ENCODE results near the gene PLA2G12A.

PLA2G12A gene

DNA sequence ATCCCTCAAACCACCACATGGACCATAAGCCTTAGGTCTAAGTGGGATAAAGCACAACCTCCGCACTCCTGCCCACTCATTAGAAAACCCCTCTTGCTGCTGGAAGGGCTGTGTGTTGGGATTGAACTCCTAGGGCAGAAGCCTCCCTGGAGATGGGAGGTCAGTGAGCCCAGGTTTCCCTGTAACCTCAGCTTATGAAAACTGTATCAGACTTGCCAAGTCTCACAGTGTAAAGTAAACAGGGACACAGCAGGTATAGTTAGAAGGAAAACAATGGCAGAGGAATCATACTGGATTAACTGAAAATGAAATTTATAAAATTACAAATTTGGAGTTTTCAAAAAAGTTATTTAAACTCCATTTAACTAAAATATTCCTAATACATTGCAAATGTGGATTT is 56.6 kb downstream of the PLA2G12A start:
- no peak overlapping the region for H3K4me3 ChIP-seq (ENCODE audit: low read depth, low read length)
- no peaks in the 10 kb centered on the region for H3K27me3 ChIP-seq (replicated peaks)
- H3K36me3 ChIP-seq (replicated peaks): no peaks in the 10 kb centered on the region
- no peak overlapping the region for H3K27ac ChIP-seq
- TF ChIP-seq, protein P1, sequence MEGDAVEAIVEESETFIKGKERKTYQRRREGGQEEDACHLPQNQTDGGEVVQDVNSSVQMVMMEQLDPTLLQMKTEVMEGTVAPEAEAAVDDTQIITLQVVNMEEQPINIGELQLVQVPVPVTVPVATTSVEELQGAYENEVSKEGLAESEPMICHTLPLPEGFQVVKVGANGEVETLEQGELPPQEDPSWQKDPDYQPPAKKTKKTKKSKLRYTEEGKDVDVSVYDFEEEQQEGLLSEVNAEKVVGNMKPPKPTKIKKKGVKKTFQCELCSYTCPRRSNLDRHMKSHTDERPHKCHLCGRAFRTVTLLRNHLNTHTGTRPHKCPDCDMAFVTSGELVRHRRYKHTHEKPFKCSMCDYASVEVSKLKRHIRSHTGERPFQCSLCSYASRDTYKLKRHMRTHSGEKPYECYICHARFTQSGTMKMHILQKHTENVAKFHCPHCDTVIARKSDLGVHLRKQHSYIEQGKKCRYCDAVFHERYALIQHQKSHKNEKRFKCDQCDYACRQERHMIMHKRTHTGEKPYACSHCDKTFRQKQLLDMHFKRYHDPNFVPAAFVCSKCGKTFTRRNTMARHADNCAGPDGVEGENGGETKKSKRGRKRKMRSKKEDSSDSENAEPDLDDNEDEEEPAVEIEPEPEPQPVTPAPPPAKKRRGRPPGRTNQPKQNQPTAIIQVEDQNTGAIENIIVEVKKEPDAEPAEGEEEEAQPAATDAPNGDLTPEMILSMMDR (IDR thresholded peaks at IDR 0.05; ENCODE audit: low read depth, low read length, missing control alignments): no peak
- in situ Hi-C loops (cut with HindIII; ENCODE audit: low pct_ligation_motif_present, low sequenced_read_pairs): no loop called here
- no peak for DNase-seq

DNA sequence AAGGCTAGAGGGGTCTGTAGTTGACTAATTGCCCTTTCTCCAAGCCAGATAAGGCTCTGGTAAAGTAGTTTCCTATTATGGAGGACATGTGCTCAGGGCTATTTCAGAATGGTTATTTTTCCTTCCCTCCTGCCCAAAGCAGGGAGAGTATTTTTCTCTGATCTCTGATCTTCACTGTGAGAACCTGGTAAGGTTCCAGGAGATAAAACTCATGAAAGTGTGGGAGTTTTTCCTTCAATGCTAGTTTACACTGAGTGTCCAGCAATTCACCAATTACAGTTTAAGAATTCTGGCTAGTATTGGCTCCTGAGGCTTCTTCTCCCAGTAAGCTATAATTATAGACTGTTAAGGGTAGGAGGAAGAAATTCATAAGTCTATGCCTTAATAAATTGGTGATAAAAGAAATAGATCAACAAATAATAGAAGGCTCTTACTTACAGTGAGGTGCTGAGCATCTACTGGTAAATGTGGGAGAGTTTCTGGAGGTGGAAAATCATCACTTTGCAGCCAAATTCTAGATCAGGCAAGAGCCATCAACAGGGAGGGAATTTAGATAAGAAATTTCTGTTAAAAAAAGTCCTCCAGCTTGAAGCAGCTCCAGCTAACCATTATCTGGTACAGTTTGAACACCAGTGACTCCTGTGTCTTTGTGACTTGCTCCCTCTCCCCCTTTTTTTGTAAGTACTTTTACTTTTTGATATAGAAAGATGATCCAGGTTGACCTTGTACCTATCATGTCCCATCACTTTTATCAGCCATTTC is 57.5 kb downstream of the PLA2G12A start:
- H3K4me3 ChIP-seq (ENCODE audit: low read depth, low read length): no peak overlapping the region
- H3K36me3 ChIP-seq (replicated peaks): no peaks in the 10 kb centered on the region
- no peaks in the 10 kb centered on the region for H3K27me3 ChIP-seq (replicated peaks)
- no peak overlapping the region for H3K27ac ChIP-seq
- TF ChIP-seq, protein P1 (IDR thresholded peaks at IDR 0.05; ENCODE audit: low read depth, low read length, missing control alignments): no peak
- in situ Hi-C loops (cut with HindIII; ENCODE audit: low pct_ligation_motif_present, low sequenced_read_pairs): no loop called here
- DNase-seq: no peak

DNA sequence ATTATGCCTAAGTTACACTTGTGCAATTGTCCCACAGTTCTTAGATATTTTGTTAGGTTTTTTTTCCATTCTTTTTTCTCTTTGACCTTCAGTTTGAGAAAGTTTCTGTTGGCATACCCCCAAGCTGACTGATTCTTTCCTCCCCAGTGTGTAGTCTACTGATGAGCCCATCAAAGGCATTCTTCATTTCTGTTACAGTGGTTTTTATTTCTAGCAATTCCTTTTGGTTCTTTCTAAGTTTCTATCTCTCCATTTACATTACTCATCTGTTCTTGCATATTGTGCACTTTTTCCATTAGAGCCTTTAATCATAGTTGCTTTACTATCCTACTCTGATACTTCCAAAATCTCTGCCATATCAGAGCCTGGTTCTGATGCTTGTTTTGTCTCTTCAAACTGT is 58.5 kb downstream of the PLA2G12A start:
- TF ChIP-seq, protein P1 (IDR thresholded peaks at IDR 0.05; ENCODE audit: low read depth, low read length, missing control alignments): no peak
- in situ Hi-C loops (cut with HindIII; ENCODE audit: low pct_ligation_motif_present, low sequenced_read_pairs): no loop called here
- DNase-seq: no peak

DNA sequence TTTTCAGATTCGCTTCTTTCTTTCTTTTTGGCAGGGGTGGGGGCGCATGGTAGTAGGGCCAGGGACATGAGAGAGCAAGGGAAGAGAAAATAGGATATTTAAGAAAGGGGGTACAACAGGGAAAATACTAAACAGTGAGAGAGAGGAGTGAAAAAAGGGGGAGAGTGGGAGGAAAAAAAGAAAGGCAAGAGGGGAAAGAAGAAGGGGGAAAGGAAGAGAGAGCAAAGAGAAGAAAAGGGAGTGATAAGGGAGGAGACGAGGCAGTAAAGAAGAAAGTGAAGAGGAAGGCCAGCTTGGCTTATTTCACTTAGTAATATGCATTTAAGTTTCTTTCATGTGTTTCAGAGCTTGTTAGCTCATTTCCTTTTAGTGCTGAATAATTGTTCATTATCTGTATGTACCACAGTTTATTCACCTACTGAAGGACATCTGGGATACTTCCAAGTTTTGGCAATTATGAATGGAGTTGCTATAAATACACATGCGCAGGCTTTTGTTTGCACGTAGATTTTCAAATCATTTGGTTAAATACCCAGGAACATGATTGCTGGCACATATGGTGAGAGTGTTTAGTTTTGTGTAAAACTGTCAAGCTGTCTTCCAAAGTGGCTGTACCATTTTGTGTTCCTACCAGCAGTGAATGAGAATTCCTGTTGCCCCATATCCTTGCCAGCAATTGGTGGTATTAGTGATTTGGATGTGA is 63.9 kb downstream of the PLA2G12A start:
- TF ChIP-seq, protein P1 (IDR thresholded peaks at IDR 0.05; ENCODE audit: low read depth, low read length, missing control alignments): no peak
- H3K4me3 ChIP-seq (ENCODE audit: low read depth, low read length): no peak overlapping the region
- no peaks in the 10 kb centered on the region for H3K36me3 ChIP-seq (replicated peaks)
- in situ Hi-C loops (cut with HindIII; ENCODE audit: low pct_ligation_motif_present, low sequenced_read_pairs): no loop called here
- no peak for DNase-seq
- H3K27me3 ChIP-seq (replicated peaks): no peaks in the 10 kb centered on the region
- H3K27ac ChIP-seq: no peak overlapping the region

More for the DNA sequence above, 58.5 kb downstream of the PLA2G12A start:
- Histone ChIP-seq H3K4me3 (ENCODE audit: low read depth, low read length) (no peak overlapping the region), H3K36me3 (replicated peaks) (no peaks in the 10 kb centered on the region), H3K27me3 (replicated peaks) (no peaks in the 10 kb centered on the region), H3K27ac (no peak overlapping the region)

- H3K4me3 ChIP-seq (ENCODE audit: low read depth, low read length): no peak overlapping the region
- no peaks in the 10 kb centered on the region for H3K36me3 ChIP-seq (replicated peaks)
- no peak overlapping the region for H3K27ac ChIP-seq
- no peaks in the 10 kb centered on the region for H3K27me3 ChIP-seq (replicated peaks)
- TF ChIP-seq, protein P1 (IDR thresholded peaks at IDR 0.05; ENCODE audit: low read depth, low read length, missing control alignments): no peak
- DNase-seq: no peak
- in situ Hi-C loops (cut with HindIII; ENCODE audit: low pct_ligation_motif_present, low sequenced_read_pairs): no loop called here
Measured at GRCh38 chr4:109662771-109663170, 67.1 kb downstream of the PLA2G12A start.

Measured in brain microvascular endothelial cell (primary cell).